Panc1 (cell line): ENCODE data around the gene TNNC1.

Experiments
- POLR2AphosphoS5 ChIP-seq: IDR thresholded peaks from 2 replicates; pipeline ENCODE4 v1.6.1; 2012; ENCODE audit warnings: mild to moderate bottlenecking, low read depth, low read length, moderate library complexity
- SIN3A ChIP-seq: IDR thresholded peaks from 2 replicates; pipeline ENCODE4 v1.6.1; 2012; ENCODE audit warnings: low read depth, mild to moderate bottlenecking, low read length, moderate library complexity, borderline replicate concordance; ENCODE audit not compliant: insufficient read depth
- TF ChIP-seq, protein P1 (sequence below): fragments of 450-650 bp; IDR thresholded peaks from 2 replicates; pipeline ENCODE4 v1.5.1; 2017; ENCODE audit warnings: mild to moderate bottlenecking
- TF ChIP-seq, protein P2 (sequence below), 2 experiments: IDR thresholded peaks; 2 replicates each; pipeline ENCODE4 v1.6.1; 2011 to 2012; ENCODE audit warnings: low read depth in 2 of 2, control low read depth in 1 of 2, low read length in 1 of 2, mild to moderate bottlenecking in 1 of 2, moderate library complexity in 1 of 2; ENCODE audit not compliant: insufficient read depth in 1 of 2

DNA sequence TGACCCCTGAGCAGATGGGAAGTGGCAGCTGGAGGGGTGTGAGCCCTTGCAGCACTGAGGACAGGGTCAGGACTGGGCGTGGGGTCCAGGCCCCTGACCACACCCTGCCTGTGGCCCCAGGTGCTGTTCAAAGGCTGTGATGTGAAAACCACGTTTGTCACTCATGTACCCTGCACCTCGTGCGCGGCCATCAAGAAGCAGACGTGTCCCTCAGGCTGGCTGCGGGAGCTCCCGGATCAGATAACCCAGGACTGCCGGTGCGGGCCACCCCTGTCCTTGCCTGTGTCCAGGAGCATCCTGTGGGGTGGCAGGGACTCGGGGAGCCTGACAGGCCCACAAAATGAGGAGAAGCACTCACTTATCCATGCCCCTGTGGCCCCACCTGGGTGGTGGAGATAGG lies 47.2 kb upstream of the TNNC1 start:
- TF ChIP-seq POLR2AphosphoS5 (no peak), SIN3A (no peak)
- TF ChIP-seq, protein P1, sequence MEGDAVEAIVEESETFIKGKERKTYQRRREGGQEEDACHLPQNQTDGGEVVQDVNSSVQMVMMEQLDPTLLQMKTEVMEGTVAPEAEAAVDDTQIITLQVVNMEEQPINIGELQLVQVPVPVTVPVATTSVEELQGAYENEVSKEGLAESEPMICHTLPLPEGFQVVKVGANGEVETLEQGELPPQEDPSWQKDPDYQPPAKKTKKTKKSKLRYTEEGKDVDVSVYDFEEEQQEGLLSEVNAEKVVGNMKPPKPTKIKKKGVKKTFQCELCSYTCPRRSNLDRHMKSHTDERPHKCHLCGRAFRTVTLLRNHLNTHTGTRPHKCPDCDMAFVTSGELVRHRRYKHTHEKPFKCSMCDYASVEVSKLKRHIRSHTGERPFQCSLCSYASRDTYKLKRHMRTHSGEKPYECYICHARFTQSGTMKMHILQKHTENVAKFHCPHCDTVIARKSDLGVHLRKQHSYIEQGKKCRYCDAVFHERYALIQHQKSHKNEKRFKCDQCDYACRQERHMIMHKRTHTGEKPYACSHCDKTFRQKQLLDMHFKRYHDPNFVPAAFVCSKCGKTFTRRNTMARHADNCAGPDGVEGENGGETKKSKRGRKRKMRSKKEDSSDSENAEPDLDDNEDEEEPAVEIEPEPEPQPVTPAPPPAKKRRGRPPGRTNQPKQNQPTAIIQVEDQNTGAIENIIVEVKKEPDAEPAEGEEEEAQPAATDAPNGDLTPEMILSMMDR = no peak
- TF ChIP-seq, protein P2, sequence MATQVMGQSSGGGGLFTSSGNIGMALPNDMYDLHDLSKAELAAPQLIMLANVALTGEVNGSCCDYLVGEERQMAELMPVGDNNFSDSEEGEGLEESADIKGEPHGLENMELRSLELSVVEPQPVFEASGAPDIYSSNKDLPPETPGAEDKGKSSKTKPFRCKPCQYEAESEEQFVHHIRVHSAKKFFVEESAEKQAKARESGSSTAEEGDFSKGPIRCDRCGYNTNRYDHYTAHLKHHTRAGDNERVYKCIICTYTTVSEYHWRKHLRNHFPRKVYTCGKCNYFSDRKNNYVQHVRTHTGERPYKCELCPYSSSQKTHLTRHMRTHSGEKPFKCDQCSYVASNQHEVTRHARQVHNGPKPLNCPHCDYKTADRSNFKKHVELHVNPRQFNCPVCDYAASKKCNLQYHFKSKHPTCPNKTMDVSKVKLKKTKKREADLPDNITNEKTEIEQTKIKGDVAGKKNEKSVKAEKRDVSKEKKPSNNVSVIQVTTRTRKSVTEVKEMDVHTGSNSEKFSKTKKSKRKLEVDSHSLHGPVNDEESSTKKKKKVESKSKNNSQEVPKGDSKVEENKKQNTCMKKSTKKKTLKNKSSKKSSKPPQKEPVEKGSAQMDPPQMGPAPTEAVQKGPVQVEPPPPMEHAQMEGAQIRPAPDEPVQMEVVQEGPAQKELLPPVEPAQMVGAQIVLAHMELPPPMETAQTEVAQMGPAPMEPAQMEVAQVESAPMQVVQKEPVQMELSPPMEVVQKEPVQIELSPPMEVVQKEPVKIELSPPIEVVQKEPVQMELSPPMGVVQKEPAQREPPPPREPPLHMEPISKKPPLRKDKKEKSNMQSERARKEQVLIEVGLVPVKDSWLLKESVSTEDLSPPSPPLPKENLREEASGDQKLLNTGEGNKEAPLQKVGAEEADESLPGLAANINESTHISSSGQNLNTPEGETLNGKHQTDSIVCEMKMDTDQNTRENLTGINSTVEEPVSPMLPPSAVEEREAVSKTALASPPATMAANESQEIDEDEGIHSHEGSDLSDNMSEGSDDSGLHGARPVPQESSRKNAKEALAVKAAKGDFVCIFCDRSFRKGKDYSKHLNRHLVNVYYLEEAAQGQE (IDR thresholded peaks at IDR 0.05; ENCODE audit: insufficient read depth in 1 of 2, low read depth in 2 of 2, low read length in 1 of 2) = no peak
